GM12865 (cell line): ENCODE results near the gene UBAC2.

Experiments
- DNase-seq: peaks from one replicate; pipeline ENCODE4 v3.0.0; 2010; ENCODE audit warnings: low read depth
- H3K4me3 ChIP-seq: 2 replicates; pipeline ENCODE4 v1.5.1; 2011; ENCODE audit warnings: mild to moderate bottlenecking, low read depth, low read length, control low read depth
- TF ChIP-seq, protein P1 (sequence below): IDR thresholded peaks from 2 replicates; pipeline ENCODE4 v1.5.1; 2011; ENCODE audit warnings: low read length, control low read depth, low read depth, inconsistent platforms; ENCODE audit not compliant: insufficient read depth; ENCODE audit errors: missing control alignments

Gene UBAC2

DNA sequence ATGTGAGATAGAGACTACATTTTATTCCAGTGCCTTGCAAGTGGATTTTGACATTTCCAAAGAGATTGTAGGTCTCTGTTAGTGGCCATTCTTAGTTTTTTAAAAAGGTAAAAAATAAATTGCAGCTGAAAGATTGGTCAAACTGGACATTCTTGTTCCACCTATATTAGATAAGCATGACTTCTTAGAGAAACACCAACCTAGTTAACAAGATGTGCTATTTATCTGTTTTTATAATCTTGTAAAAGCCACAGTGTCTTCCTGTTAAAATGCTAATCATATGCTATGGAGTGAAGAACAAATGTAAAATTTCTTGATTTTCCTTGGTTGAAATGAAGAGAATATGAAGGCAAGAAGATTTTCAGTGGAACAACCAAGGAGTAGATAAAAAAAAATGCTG is 140.0 kb downstream of the UBAC2 start:
- no peak overlapping the region for H3K4me3 ChIP-seq
- TF ChIP-seq, protein P1, sequence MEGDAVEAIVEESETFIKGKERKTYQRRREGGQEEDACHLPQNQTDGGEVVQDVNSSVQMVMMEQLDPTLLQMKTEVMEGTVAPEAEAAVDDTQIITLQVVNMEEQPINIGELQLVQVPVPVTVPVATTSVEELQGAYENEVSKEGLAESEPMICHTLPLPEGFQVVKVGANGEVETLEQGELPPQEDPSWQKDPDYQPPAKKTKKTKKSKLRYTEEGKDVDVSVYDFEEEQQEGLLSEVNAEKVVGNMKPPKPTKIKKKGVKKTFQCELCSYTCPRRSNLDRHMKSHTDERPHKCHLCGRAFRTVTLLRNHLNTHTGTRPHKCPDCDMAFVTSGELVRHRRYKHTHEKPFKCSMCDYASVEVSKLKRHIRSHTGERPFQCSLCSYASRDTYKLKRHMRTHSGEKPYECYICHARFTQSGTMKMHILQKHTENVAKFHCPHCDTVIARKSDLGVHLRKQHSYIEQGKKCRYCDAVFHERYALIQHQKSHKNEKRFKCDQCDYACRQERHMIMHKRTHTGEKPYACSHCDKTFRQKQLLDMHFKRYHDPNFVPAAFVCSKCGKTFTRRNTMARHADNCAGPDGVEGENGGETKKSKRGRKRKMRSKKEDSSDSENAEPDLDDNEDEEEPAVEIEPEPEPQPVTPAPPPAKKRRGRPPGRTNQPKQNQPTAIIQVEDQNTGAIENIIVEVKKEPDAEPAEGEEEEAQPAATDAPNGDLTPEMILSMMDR = no peak
- DNase-seq = no peak

DNA sequence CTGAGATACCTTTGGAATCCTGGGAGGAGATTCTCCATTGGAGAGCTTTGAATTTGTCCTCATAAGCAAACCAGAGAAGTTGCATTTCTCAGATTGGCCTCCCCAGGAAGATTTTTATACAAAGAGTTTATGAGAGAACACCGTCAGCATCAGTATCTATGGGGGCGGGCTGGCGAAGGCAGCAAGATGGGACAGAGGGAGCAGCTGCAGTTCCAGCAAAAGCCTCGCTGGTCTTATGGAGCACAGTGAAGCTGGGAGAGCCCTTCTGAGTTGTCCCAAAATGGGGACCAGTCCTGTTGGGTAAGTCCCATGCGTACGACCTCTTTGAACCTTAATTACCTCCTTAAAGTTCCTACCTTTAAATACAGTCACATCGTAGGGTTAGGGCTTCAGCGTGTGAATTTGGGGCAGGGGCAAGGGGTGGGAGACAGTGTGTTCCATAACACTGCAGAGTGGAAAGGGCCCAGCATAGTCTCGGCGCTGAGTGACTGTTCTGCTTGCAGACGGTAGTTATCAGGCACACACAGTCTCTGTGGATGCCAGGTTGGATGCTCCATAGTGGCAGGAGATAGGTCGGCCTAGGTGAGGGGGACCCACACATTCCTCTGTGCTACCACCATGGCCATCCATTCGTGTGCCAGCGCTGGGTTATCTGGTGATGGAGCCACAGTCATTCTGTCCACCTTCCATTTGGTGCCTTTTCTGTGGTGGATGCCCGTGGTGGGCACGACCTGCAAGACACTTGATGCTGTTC is 141.5 kb downstream of the UBAC2 start:
- H3K4me3 ChIP-seq = no peak overlapping the region
- DNase-seq = no peak
- TF ChIP-seq, protein P1 = no peak

DNA sequence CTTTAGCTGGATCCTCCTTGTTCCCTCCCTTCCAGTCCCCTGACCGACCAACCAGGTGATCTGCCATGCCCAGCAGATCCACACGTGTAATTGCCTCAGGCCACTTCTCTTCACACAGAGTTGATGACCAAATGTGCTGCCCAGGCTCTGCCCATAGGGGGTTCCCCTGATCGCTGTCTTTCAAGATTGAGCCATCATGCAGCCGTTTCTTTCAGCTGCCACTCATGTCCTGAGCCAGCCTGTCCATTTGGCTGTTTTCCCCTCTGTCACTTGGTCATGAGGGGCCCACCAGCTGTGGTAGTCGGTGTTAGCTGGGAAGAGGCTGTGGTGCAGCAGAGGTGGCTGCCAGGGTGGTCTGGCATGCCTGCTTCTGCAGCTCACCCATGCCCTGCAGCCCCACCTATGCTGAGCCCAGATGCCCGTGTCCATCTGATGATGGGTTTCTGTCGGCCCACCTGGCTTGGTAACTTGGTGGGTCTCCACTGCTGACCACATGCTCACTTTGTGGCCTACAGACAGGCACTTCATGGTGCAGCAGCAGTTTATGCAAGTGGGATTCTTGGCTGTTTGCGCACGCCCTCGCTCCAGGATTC is 142.2 kb downstream of the UBAC2 start:
- TF ChIP-seq, protein P1 = no peak
- H3K4me3 ChIP-seq = no peak overlapping the region
- no peak for DNase-seq

GRCh38 chr13:99344610-99345208 is 144.1 kb downstream of the UBAC2 start:
- TF ChIP-seq, protein P1 = no peak
- no peak for DNase-seq
- no peak overlapping the region for H3K4me3 ChIP-seq

DNA sequence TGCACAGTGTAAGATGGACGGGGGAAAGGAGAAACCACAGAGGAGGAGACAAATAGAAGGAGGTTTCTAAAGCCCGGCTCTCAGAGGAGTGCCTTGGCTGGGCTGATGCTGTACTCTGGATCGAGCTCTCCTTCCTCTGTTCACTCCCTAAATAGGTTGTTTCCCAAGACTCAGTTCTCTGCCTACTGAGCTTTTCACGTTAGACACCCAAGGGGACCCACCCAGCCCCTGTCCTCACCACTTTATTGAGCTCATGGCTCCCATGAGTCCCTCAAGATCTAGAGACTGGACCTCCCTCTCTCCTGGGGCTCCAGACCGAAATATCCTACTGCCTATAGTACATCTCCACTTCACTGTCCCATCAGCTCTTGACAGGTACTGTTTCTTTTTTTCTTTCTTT is 144.7 kb downstream of the UBAC2 start:
- no peak overlapping the region for H3K4me3 ChIP-seq
- no peak for DNase-seq
- TF ChIP-seq, protein P1 = no peak

DNA sequence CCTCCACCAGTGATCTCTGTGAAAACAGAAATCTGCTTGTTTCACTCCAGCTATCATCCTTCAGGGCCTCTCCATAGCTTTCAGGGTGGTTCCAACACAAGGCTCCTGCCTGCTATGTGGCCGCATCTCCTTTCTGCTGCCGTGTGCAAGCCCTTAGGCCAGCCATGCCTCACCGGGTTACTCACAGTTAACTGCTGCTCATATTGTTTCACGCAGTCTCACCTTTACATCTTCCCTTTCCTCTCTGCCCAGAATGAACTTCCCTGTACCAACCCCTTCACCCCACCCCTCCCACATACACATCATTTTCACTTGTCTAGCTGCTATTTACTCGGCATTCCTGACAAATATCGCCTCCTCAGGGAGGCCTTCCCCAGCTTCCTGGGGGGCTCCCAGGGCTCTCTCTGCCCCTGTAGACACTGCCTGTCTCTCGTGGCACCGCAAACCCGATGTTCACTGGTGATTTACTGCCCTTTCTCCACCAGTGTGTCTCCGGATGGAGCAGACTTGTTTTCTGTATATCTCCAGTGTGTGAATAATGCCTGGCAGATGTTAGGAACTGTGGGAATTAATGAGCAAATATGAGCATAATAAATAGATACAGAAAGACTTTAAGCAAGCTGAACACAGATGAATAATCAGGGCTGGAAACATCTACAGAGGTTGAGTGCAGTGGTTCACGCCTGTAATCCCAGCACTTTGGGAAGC is 145.8 kb downstream of the UBAC2 start:
- DNase-seq = no peak
- TF ChIP-seq, protein P1 = no peak
- no peak overlapping the region for H3K4me3 ChIP-seq
